Upper lobe of left lung (tissue), 6 donors: Measurements from ENCODE around the gene KBTBD7. TPM values are rescaled to one million over a fixed set of nuclear protein-coding genes. Genes with fewer than 3 reads are reported as not detected.
"Not testable (repeated sequence)": the region's sequence is repeated elsewhere in the genome, so short reads cannot be mapped to it uniquely, and the experiment has no call there.

Experiments
- ATAC-seq, 2 donors: fragments of 200-7000 bp; cut with Tn5 transposase; one replicate each; pipeline ENCODE4 v1.9.1; 2022; ENCODE audit warnings: mild to moderate bottlenecking in 2 of 2, moderate library complexity in 2 of 2; ENCODE audit not compliant: low FRiP score in 2 of 2
- DNase-seq, 2 donors: peaks; one replicate each; pipeline ENCODE4 v3.0.0-alpha.2; 2019 to 2020
- H3K27ac ChIP-seq, 4 donors: fragments of 200-600 bp; sonication (generic); one replicate each; pipeline ENCODE4 v1.5.1; 2016 to 2019
- H3K27me3 ChIP-seq, 4 donors: fragments of 200-600 bp; sonication (generic); one replicate each; pipeline ENCODE4 v1.5.1; 2017 to 2019
- H3K36me3 ChIP-seq, 4 donors: fragments of 200-600 bp; sonication (generic); one replicate each; pipeline ENCODE4 v1.5.1; 2016 to 2019
- H3K4me1 ChIP-seq, 4 donors: fragments of 200-600 bp; sonication (generic); one replicate each; pipeline ENCODE4 v1.5.1; 2018 to 2019
- H3K4me3 ChIP-seq, 4 donors: fragments of 200-600 bp; sonication (generic); one replicate each; pipeline ENCODE4 v1.5.1; 2017 to 2019; ENCODE audit warnings: mild to moderate bottlenecking in 2 of 4, moderate library complexity in 1 of 4
- H3K9me3 ChIP-seq, 4 donors: fragments of 200-600 bp; sonication (generic); one replicate each; pipeline ENCODE4 v1.5.1; 2018 to 2019
- CTCF ChIP-seq, 6 experiments: fragments of 450-650 bp in 4 of 6; fragments of 200-600 bp in 2 of 6; sonication (generic) in 2 of 6; IDR thresholded peaks; one replicate each; pipeline ENCODE4 v1.5.1; 2016 to 2019; ENCODE audit warnings: antibody characterized with exemption in 6 of 6
- EP300 ChIP-seq, 4 donors: sonication (generic); formaldehyde crosslinking; IDR thresholded peaks; one replicate each; pipeline ENCODE4 v1.5.1; 2017; ENCODE audit warnings: antibody characterized with exemption in 4 of 4, control low read depth in 2 of 4
- POLR2A ChIP-seq, 4 donors: fragments of 450-650 bp; IDR thresholded peaks; one replicate each; pipeline ENCODE4 v1.5.1; 2016 to 2017; ENCODE audit warnings: antibody characterized with exemption in 4 of 4, mild to moderate bottlenecking in 2 of 4
- POLR2AphosphoS5 ChIP-seq, 2 donors: sonication (generic); formaldehyde crosslinking; IDR thresholded peaks; one replicate each; pipeline ENCODE4 v1.5.1; 2017; ENCODE audit warnings: antibody characterized with exemption in 2 of 2
- whole genome bisulfite sequencing, 2 donors: methylation state at CpG; one replicate each; pipeline ENCODE4 v1.1.5; 2017 to 2018; 5-methylcytosine and 5-hydroxymethylcytosine counted together
- total RNA-seq, 6 donors: library from RNA; depleted of rRNA in 4 of 6; stranded (reverse); fragments of >200 nt in 4 of 6; gene quantifications; one replicate each; pipeline versions ENCODE4 v1.1.0 to v1.2.1, GENCODE V29; 2016 to 2021
- donor health status: DM: no; HTN: no; CAD: no; lungs with moderate emphysema.
- donor health status: DM: no; HTN: yes; CAD: no; lungs with severe emphysema.

KBTBD7 gene
- total RNA-seq, 6 donors from 2014 or later = 3.6 to 8.9 (median 7.3) TPM

DNA sequence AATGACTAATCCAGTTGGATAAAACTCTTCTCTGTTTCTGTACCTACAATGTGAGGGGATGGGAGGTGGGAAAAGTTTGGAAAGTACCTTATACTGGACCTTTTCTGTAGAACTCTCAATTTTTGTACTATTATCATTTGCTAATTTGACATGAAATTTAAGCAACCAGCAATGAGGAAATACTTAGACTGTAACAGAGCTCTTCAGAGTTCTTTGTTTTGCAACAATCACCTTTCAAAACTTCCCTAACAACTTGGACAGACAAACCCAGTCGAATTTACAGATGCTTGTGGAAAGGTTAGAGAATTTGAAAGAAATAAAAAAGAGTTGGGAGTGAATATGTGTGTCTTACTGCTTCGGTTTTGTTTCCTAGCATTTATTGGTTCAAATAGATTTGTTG lies 16.8 kb downstream of the KBTBD7 start:
- peak overlapping the region in 3 of 4 donors; percentile 1 to 75 (median 59) for H3K27ac ChIP-seq
- H3K4me1 ChIP-seq = no peaks in the 10 kb centered on the region
- TF ChIP-seq CTCF (IDR thresholded peaks at IDR 0.05) (no peak), POLR2A (IDR thresholded peaks at IDR 0.05) (no peak), EP300 (IDR thresholded peaks at IDR 0.05) (no peak), POLR2AphosphoS5 (IDR thresholded peaks at IDR 0.05) (no peak)
- H3K4me3 ChIP-seq = no peak overlapping the region
- H3K27me3 ChIP-seq = no peaks in the 10 kb centered on the region
- H3K36me3 ChIP-seq = no peaks in the 10 kb centered on the region
- ATAC-seq = peak in 1 of 2 donors; percentile 46
- no peak for DNase-seq
- H3K9me3 ChIP-seq = peaks cover 0 to 10% (median 6%) of the 10 kb centered on the region in 4 donors
- WGBS, 2 donors = 13 to 27% methylated on average over 2 of the region's 2 CpGs

- H3K27me3 ChIP-seq, DNase-seq, H3K9me3 ChIP-seq, ATAC-seq, H3K4me3 ChIP-seq, H3K4me1 ChIP-seq, H3K36me3 ChIP-seq, H3K27ac ChIP-seq: not testable (repeated sequence)
- 95 to 97% methylated on average over 8 of the region's 8 CpGs for WGBS, 2 donors
Observed at GRCh38 chr13:41175576-41175975, 18.8 kb downstream of the KBTBD7 start.

GRCh38 chr13:41162151-41162550 lies 32.2 kb downstream of the KBTBD7 start:
- no peak for DNase-seq
- Histone ChIP-seq H3K9me3 (no peaks in the 10 kb centered on the region), H3K36me3 (no peaks in the 10 kb centered on the region), H3K27ac (no peak overlapping the region), H3K4me1 (no peaks in the 10 kb centered on the region), H3K4me3 (no peak overlapping the region), H3K27me3 (no peaks in the 10 kb centered on the region)
- ATAC-seq = no peak
- WGBS, 2 donors = 94 to 96% methylated on average over 3 of the region's 3 CpGs
- TF ChIP-seq CTCF (IDR thresholded peaks at IDR 0.05) = no peak

DNA sequence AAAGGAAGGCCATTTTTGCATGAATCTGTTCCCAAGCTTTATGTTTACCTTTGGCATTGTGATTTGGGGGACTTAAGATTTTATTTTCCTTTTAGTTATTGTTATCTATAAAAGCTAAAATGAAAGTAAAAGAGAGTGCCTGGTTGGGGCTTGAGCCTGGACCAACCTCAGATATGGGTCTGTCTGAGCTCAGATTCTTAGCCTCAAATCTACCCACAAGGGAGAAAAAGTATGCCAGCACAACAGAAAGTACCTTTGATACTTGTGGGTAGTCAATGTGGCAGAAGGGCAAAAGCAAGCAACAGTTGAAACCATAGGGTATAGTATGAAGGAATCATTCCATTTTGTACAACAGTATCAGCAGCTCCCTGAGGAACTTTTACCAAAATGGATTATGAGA lies 35.2 kb downstream of the KBTBD7 start:
- no peaks in the 10 kb centered on the region for H3K36me3 ChIP-seq
- ATAC-seq = no peak
- no peak overlapping the region for H3K4me3 ChIP-seq
- no peaks in the 10 kb centered on the region for H3K27me3 ChIP-seq
- DNase-seq = no peak
- H3K27ac ChIP-seq = no peak overlapping the region
- TF ChIP-seq POLR2A (IDR thresholded peaks at IDR 0.05) (no peak), POLR2AphosphoS5 (IDR thresholded peaks at IDR 0.05) (no peak), CTCF (IDR thresholded peaks at IDR 0.05) (no peak), EP300 (IDR thresholded peaks at IDR 0.05) (no peak)
- H3K9me3 ChIP-seq = no peaks in the 10 kb centered on the region
- H3K4me1 ChIP-seq = no peaks in the 10 kb centered on the region

DNA sequence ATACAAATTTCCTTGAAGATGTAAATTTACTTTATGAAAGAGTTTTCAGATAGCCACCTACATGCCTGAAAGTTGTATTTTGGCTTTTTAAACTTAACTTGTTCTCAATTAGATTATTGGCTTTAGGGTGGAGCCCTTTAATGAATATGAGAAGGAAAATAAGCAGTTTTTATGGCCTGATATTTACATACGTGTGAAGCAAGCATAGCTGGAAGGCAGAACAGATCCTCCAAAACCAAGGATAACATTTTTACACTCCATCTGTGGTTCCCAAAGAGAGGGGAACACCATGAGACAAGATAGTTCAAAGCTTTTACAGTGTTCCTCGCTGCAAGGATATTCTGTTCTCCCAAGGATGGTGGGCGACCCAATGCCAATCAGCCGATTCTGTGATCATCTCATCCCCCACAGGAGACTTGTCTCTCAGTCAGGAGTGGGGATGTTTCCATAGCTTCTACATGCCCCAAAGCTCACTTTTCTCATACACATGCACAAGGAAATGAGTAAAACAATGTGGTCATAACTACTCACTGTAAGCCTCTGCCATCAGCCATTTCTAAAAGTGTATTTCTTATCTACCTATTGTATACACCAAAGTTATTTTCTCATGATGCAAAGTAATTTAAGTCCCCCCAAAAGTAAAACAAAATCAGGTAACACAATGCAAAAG lies 37.2 kb downstream of the KBTBD7 start:
- no peaks in the 10 kb centered on the region for H3K27me3 ChIP-seq
- 96 to 97% methylated on average over 4 of the region's 4 CpGs for WGBS, 2 donors
- no peak for ATAC-seq

More for the DNA sequence above, 37.2 kb downstream of the KBTBD7 start:
- Histone ChIP-seq H3K36me3 (no peaks in the 10 kb centered on the region), H3K9me3 (peaks cover 4 to 6% (median 5%) of the 10 kb centered on the region in 4 donors), H3K27ac (no peak overlapping the region), H3K4me1 (no peaks in the 10 kb centered on the region), H3K4me3 (no peak overlapping the region)
- no peak for DNase-seq
- no peak for TF ChIP-seq CTCF (IDR thresholded peaks at IDR 0.05)
- TF ChIP-seq POLR2A (IDR thresholded peaks at IDR 0.05) = no peak
- TF ChIP-seq POLR2AphosphoS5 (IDR thresholded peaks at IDR 0.05) = no peak
- TF ChIP-seq EP300 (IDR thresholded peaks at IDR 0.05) = no peak
